HG03439 (cell line): ENCODE measurements around the gene GSG1L.
"Not testable (repeated sequence)": the region's sequence is repeated elsewhere in the genome, so short reads cannot be mapped to it uniquely, and the experiment has no call there.

Experiments used
- ATAC-seq: cut with Tn5 transposase; IDR thresholded peaks from one replicate; pipeline ENCODE4 v1.9.1; 2021; ENCODE audit warnings: mild to moderate bottlenecking, moderate library complexity; ENCODE audit not compliant: unreplicated experiment

Gene GSG1L

DNA sequence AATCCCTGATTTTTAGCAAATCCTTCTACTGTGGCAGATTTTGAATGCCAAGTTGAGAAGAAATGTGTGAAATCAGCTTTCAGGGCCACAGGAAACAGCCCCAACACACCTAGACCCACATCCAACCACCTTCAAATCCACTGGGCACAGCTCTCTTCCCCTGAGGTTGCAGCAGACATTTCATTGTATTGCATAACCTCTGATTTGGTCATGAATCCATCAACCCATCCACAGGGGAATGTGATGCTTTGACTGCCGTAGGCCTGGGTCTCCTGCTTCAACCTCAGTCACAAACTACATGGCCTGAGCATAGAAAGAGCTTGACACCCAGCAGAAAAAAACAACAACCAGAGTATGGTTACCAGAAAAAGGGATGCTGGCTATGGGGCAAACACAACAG, 145.6 kb downstream of the GSG1L start:
- no peak for ATAC-seq

- no peak for ATAC-seq
Observed at GRCh38 chr16:27911486-27911885, 152.0 kb downstream of the GSG1L start.

DNA sequence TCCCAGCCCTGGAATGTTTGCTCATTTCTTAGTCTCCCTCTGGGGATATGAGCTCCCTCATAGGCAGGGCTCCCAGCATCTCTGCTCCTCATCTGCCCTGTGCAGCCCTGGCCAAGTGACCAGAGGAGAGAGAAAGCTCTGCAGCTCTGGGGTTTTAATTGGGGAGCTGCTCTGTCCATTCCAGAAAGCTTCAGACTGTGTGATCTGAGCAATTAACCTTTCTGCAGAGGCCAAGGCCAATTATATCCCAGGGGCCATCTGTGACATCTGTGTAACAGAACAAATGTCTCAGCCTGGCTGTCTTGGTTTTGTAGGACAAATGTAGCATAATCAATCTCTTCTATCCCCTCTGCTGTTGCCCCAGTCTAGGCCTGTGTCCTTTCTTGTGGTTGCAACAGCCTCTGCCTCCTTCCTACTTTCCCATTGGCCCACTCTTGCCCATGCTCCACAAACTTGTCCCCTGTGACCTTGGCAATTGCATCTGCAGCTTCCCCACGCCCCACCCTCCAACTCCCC, 156.0 kb downstream of the GSG1L start:
- no peak for ATAC-seq

DNA sequence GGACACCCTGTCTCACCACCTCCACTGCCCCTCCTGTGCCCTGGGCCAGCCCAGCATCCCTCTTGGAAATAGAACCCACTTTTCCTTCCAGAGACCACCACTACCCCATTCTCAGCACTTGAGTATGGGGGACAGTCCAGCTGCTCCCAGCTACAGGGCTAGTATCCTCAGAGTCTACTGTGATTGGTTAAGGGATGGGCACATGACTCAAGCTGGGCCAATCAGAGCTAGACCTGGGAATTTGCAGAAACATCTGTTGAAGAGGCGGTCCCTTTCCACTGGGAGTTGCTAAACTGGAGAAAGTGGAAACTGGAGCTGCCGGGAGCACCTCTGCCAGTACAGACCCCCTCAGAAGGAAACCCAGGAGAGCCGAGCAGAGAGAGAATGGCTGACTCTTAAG, 156.6 kb downstream of the GSG1L start:
- ATAC-seq = no peak

- ATAC-seq = no peak
Observed at GRCh38 chr16:27903046-27903655, 160.4 kb downstream of the GSG1L start.

GRCh38 chr16:27902551-27902950, 161.0 kb downstream of the GSG1L start:
- ATAC-seq = no peak

DNA sequence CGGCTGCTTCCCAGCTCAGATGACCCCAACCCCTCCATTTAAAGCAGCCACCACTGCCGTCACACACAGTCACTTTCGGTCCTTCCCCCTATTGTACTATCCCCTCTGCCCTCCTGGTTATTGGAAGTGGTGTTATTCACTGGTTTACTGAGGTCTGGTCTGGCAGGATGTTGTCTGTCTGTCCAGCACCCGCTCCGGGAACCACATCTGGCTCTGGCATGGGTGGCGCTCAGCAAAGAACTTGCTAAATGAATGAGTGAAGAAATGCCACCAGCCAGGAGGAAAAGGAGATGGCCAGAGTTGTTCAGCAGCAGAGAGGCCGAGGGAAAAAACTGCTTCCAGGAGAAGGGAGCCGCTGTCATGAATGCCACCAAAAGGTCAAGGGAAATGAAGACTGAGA, 161.6 kb downstream of the GSG1L start:
- ATAC-seq = no peak

DNA sequence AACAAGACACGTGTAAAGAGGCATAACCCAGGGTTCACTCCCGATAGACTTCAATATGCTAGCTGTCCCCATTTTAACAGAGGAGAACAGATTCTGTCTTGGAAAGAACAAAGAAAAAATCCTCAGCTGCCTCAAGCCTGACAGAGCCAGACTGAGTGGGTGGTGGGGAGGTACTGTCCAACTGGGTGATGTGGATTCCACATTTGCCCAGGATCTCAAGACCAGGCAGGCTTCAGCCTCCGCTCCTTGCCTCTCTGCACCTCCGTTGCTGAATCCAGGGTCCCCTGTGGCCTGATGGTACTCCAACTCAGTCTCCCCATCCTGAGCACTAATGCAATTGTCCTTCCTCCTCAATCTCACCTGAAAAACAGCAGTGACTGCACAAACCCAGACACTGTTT, 163.8 kb downstream of the GSG1L start:
- no peak for ATAC-seq

- no peak for ATAC-seq
Observed at GRCh38 chr16:27894386-27894785, 169.1 kb downstream of the GSG1L start.

DNA sequence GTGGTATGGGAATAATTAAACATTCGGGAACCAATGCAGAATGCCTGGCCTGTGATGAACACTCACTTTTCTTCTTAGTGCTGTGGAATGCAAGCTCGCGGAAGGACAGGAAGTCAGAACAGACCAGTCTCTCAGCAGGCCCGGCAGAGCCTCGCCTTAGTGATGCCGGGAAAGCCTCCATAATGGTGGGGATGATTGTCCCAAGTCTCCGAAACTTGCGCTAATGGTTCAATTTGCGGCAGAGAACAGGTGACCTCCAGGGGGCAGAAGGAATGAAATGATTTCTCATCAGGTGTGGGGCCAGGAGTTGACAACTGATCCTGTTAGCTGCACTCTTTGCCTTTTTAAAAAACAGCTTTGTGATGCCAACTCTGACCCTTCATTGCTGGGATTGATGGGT, 170.6 kb downstream of the GSG1L start:
- no peak for ATAC-seq

DNA sequence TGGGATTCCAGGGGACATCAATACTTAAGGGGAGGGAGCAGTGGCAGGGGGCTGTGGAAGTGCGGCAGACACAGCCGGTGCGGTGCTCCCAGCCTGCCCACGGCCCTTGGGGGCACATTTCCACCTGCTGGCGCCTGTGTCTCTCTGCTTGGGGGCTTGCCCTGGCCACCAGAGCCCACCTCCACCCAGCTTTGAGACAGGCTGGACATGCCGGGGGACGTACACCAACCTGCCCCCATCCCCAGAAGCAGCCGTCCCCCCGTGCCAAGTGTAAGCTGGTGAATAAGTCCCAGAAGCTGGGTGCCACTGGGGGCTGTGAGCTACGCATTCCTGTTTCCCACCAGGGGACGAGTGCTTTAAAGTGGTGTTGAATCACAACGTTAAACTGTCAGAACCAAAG, 172.6 kb downstream of the GSG1L start:
- no peak for ATAC-seq

GRCh38 chr16:27890006-27890405, 173.5 kb downstream of the GSG1L start:
- ATAC-seq = no peak

- ATAC-seq = no peak
Observed at GRCh38 chr16:27883576-27883975, 179.9 kb downstream of the GSG1L start.

GRCh38 chr16:27880287-27880686, 183.2 kb downstream of the GSG1L start:
- ATAC-seq = no peak

DNA sequence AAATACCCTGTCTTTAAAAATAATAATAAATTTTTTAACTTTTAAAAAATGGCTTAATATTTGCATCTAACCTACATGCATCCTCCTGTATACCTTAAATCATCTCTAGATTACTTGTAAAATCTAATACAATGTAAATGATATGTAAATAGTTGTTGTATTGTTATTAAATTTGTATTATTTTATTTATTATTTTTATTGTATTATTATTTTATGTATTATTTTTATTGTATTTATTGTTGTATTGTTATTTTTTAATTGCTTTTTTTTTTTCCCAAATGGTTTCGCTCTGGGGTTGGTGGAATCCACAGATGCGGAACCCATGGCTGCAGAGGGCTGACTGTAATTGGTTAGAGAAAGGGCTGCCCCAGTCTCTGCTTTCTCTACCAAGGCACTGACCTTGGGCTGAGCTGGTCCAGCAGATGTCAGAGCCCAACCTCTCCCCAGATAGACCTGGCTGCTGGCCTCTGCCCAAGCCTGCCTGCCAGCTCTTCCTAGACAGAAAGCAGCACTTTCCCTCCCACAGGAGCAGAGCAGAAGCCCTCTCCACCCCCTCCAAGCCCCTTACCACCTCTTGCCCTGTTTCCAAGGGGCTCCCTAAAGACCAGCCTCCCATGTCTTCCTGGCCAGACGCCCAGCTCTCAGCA, 183.8 kb downstream of the GSG1L start:
- ATAC-seq = no peak

DNA sequence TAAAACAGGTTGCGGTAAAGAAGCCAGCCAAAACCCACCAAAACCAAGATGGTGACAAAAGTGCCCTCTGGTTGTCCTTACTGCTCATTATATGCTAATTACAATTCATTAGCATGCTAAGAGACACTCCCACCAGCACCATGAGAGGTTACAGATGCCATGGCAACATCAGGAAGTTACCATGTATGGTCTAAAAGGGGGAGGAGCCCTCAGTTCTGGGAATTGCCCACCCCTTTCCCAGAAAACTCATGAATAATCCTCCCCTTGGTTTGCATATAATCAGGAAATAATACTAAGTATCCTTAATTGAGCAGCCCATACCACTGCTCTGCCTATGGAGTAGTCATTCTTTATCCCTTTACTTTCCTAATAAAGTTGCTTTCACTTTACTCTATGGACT, 190.9 kb downstream of the GSG1L start:
- ATAC-seq = not testable (repeated sequence)

- no peak for ATAC-seq
Observed at GRCh38 chr16:27870116-27870798, 193.3 kb downstream of the GSG1L start.

DNA sequence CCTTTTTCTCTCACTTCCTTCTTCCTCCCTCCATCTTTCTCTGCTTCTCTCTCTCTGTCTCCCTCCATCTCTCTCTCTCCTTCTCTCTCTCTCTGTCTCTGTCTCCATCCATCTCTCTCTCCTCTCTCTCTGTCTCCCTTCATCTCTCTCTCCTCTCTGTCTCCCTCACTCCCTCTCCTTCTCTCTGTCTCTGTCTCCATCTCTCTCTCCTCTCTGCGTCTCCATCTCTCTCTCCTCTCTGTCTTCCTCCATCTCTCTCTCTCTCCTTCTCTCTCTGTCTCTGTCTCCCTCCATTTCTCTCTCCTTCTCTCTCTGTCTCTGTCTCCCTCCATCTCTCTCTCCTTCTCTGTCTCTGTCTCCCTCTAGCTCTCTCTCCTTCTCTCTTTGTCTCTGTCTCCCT, 194.1 kb downstream of the GSG1L start:
- ATAC-seq = no peak

DNA sequence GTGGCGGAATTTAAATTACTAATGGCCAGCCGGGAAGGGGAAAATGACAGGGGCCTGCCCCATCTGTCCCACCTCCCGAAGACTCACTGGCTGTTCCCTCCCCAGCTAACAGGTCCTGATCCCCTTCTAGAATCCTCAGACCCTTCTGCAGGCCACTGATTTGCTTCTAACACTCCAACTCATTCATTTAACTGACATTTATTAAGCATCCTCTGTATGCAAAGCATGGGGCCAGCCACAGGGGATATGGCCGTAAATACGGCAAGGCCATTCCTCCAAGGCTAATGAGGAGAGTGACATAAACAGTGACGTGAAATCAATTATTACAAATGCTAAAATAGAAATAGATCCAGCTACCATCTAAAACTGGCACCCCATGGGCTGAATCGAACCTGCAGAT, 195.3 kb downstream of the GSG1L start:
- no peak for ATAC-seq

DNA sequence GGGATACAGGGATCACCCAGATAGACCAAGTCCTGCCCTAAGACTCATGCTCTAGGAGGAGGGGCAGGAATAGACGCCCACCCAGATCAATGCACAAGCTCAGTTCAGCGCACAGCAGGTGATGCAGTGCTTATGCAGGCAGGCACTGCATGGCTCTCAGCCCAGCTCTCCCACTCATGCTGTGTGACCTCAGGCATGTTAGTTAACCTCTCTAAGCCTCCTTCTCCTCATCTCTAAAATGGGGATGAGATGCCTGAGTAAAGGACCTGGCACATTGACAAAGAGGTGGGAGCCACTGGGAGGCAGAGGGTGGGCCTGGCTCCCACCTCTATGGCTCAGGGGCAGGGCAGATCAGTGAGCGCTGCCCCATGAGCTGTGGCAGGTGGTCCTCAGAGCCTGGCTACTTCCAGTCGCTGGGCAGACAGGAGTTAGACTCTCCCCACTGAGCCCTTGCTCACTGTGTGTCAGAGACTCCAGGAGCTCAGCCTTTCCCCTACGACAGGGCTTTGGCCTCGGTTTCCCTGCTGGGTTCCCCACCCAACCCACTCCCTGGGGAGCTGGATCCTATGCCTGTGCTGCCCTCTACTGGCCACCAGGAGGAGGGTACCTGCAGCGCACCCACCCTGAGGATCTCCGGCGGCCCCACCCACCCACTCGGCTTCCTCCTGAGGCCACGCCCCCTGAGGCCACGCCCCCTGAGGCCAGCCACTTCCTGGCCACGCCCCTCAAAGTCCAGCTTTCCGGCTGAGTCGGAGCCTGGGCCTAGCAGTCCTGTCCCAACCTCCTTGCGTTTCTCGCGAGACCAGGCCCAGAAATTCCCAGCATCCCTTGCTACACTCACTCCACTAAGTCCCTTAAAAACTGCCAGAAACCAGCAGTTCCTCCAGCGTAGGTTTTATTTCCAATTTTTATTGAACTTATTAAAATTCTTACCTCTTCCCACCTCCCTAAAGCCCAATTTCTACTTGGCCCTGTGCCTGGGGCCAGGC, 196.1 kb downstream of the GSG1L start:
- no peak for ATAC-seq

- no peak for ATAC-seq
Observed at GRCh38 chr16:27863377-27863776, 200.1 kb downstream of the GSG1L start.
